ENCODE measurements around the gene CACNB2. TPM values are rescaled to one million over a fixed set of nuclear protein-coding genes. Genes with fewer than 3 reads are reported as not detected.
"Not testable (repeated sequence)": the region's sequence is repeated elsewhere in the genome, so short reads cannot be mapped to it uniquely, and the experiment has no call there.

The CACNB2 gene
- total and polyA plus RNA-seq, 2 of the 13 experiments (the other 11 are each of a cell fraction or from before 2014, with no cell fraction given) = not detected

DNA sequence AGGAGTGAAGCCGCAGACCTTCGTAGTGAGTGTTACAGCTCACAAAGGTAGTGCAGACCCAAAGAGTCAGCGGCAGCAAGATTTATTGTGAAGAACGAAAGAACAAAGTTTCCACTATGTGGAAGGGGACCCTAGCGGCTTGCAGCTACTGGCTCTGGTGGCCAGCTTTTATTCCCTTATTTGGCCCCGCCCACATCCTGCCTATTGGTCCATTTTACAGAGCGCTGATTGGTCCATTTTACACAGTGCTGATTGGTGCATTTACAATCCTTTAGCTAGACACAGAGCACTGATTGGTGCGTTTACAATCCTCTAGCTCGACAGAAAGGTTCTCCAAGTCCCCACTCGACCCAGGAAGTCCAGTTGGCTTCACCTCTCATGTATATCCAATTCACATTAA is 446.4 kb downstream of the CACNB2 start:
- CTCF ChIA-PET (ENCODE audit: low intra/inter-chr PET ratio, low total read pairs); H3K9me3 ChIP-seq (ENCODE audit: low read length); intact Hi-C loops (cut with micrococcal nuclease; ENCODE audit: unreplicated experiment); H4K20me1 ChIP-seq (ENCODE audit: insufficient read depth, low read length); FAIRE-seq; BruUV-seq (replicated peaks); H3K9ac ChIP-seq (ENCODE audit: insufficient read depth, low read depth, low read length); H3K4me3 ChIP-seq (replicated peaks in 1 of 3; ENCODE audit: insufficient read depth in 1 of 3, low read depth in 2 of 3, low read length in 3 of 3); ATAC-seq; H3K27ac ChIP-seq (ENCODE audit: extremely low read length, insufficient read depth, low read length); DNase-seq (ENCODE audit: low spot score); H3K79me2 ChIP-seq (ENCODE audit: insufficient read depth, low read length); H3K27me3 ChIP-seq (ENCODE audit: control insufficient read depth in 1 of 2, insufficient read depth in 2 of 2, low read length in 2 of 2); in situ Hi-C loops (cut with HindIII; ENCODE audit: extremely low pct_ligation_motif_present, low pct_unique_long_range_greater_than_20kb); H3K4me2 ChIP-seq (ENCODE audit: low read depth, low read length); POLR2A ChIA-PET; H3K4me1 ChIP-seq (ENCODE audit: insufficient read depth, low read length); H2AFZ ChIP-seq (ENCODE audit: low read length): not testable (repeated sequence)
- WGBS (ENCODE audit: low lambda C conversion rate) = 95% methylated on average over 10 of the region's 10 CpGs
- TF ChIP-seq NFYB (CRISPR knock-in tag; IDR thresholded peaks at IDR 0.05) = peak; percentile 38; the same call in 1 of the 2 replicates
- peaks cover 4 to 18% of the 10 kb centered on the region in 2 experiments; a peak in 3 of 5 replicates for H3K36me3 ChIP-seq (replicated peaks in 1 of 2; ENCODE audit: control insufficient read depth in 1 of 2, insufficient read depth in 2 of 2, low read length in 2 of 2)

DNA sequence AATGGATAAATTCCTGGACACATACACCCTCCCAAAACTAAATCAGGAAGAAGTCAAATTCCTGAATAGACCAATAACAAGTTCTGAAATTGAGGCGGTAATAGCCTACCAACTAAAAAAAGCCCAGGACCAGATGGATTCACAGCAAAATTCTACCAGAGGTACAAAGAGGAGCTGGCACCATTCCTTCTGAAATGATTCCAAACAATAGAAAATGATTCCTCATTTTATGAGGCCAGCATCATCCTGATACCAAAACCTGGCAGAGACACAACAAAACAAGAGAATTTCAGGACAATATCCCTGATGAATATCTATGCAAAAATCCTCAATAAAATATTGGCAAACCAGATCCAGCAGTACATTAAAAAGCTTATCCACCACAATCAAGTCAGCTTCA is 450.9 kb downstream of the CACNB2 start:
- H3K4me1 ChIP-seq (ENCODE audit: insufficient read depth, low read length); BruUV-seq (replicated peaks); FAIRE-seq; in situ Hi-C loops (cut with HindIII; ENCODE audit: extremely low pct_ligation_motif_present, low pct_unique_long_range_greater_than_20kb); H4K20me1 ChIP-seq (ENCODE audit: insufficient read depth, low read length); CTCF ChIA-PET (ENCODE audit: low intra/inter-chr PET ratio, low total read pairs); H3K4me2 ChIP-seq (ENCODE audit: low read depth, low read length); H3K27me3 ChIP-seq (ENCODE audit: control insufficient read depth in 1 of 2, insufficient read depth in 2 of 2, low read length in 2 of 2); POLR2A ChIA-PET; H3K27ac ChIP-seq (ENCODE audit: extremely low read length, insufficient read depth, low read length); ATAC-seq; H2AFZ ChIP-seq (ENCODE audit: low read length); DNase-seq (ENCODE audit: low spot score); intact Hi-C loops (cut with micrococcal nuclease; ENCODE audit: unreplicated experiment); H3K9me3 ChIP-seq (ENCODE audit: low read length); H3K9ac ChIP-seq (ENCODE audit: insufficient read depth, low read depth, low read length); H3K79me2 ChIP-seq (ENCODE audit: insufficient read depth, low read length); H3K4me3 ChIP-seq (replicated peaks in 1 of 3; ENCODE audit: insufficient read depth in 1 of 3, low read depth in 2 of 3, low read length in 3 of 3): not testable (repeated sequence)
- H3K36me3 ChIP-seq (replicated peaks in 1 of 2; ENCODE audit: control insufficient read depth in 1 of 2, insufficient read depth in 2 of 2, low read length in 2 of 2) = peaks cover 1 to 19% of the 10 kb centered on the region in 2 experiments; a peak in 2 of 5 replicates
- WGBS (ENCODE audit: low lambda C conversion rate) = 100% methylated on average over 1 of the region's 1 CpG

Other genes with a start within 250 kb of the CACNB2 start
- gene SLC39A12, start 188.5 kb upstream of the CACNB2 start, total RNA-seq (2016; rRNA removed; fragmentation: Illumina TruSeq; extraction: Trizol) = not detected in 2 replicates
- not detected in 2 replicates for gene SLC39A12, start 188.5 kb upstream of the CACNB2 start, polyA plus RNA-seq (2011; rRNA removed)